Fibroblast of lung (primary cell): ENCODE data around the gene CENPVL2. TPM values are rescaled to one million over a fixed set of nuclear protein-coding genes. Genes with fewer than 3 reads are reported as not detected.
"Not testable (repeated sequence)": the region's sequence is repeated elsewhere in the genome, so short reads cannot be mapped to it uniquely, and the experiment has no call there.

Experiments used
- DNase-seq, 2 donors: peaks; one replicate each; pipeline versions ENCODE4 v3.0.0 to v3.0.0-alpha.2; 2010; ENCODE audit warnings: low read depth in 2 of 2
- H2AFZ ChIP-seq: 2 replicates; pipeline ENCODE4 v1.5.1; 2012; ENCODE audit warnings: low read length, control low read depth, inconsistent platforms
- H3K27ac ChIP-seq: 2 replicates; pipeline ENCODE4 v1.5.1; 2011; ENCODE audit warnings: low read length, control low read depth; ENCODE audit not compliant: insufficient read depth
- H3K27me3 ChIP-seq: 2 replicates; pipeline ENCODE4 v1.5.1; 2011; ENCODE audit warnings: mild to moderate bottlenecking, low read length; ENCODE audit not compliant: control insufficient read depth, insufficient read depth
- H3K36me3 ChIP-seq: 2 replicates; pipeline ENCODE4 v1.5.1; 2011; ENCODE audit warnings: low read length; ENCODE audit not compliant: control insufficient read depth, insufficient read depth
- H3K4me1 ChIP-seq: 2 replicates; pipeline ENCODE4 v1.5.1; 2011; ENCODE audit warnings: low read length; ENCODE audit not compliant: control insufficient read depth, insufficient read depth; ENCODE audit errors: extremely low read depth
- H3K4me2 ChIP-seq: 2 replicates; pipeline ENCODE4 v1.5.1; 2011; ENCODE audit warnings: low read length, control low read depth; ENCODE audit not compliant: insufficient read depth; ENCODE audit errors: extremely low read depth
- H3K4me3 ChIP-seq, 4 experiments: fragments of 200-600 bp in 1 of 4; sonication (generic) in 1 of 4; replicated peaks in 1 of 4; 2 replicates each; pipeline ENCODE4 v1.5.1; 2011 to 2016; ENCODE audit warnings: low read length in 4 of 4, low read depth in 3 of 4, mild to moderate bottlenecking in 3 of 4, control low read depth in 2 of 4, inconsistent platforms in 1 of 4, mixed read lengths in 1 of 4; ENCODE audit not compliant: insufficient read depth in 1 of 4; ENCODE audit errors: control extremely low read depth in 1 of 4
- H3K79me2 ChIP-seq: 2 replicates; pipeline ENCODE4 v1.5.1; 2012; ENCODE audit warnings: mild to moderate bottlenecking, low read length, inconsistent platforms; ENCODE audit not compliant: control insufficient read depth, insufficient read depth
- H3K9ac ChIP-seq: 2 replicates; pipeline ENCODE4 v1.5.1; 2011; ENCODE audit warnings: mild to moderate bottlenecking, low read length, control low read depth; ENCODE audit not compliant: insufficient read depth
- H3K9me3 ChIP-seq: 2 replicates; pipeline ENCODE4 v1.5.1; 2012; ENCODE audit warnings: low read depth, low read length; ENCODE audit not compliant: control insufficient read depth, insufficient read depth
- H4K20me1 ChIP-seq: 2 replicates; pipeline ENCODE4 v1.5.1; 2011; ENCODE audit warnings: low read length; ENCODE audit not compliant: control insufficient read depth, insufficient read depth; ENCODE audit errors: extremely low read depth
- EZH2 ChIP-seq: IDR thresholded peaks from 2 replicates; pipeline ENCODE4 v1.5.1; 2012; ENCODE audit warnings: low read length, control low read depth, mild to moderate bottlenecking; ENCODE audit errors: missing control alignments
- polyA plus RNA-seq, 2 donors: library from polyadenylated mRNA; depleted of rRNA in 1 of 2; stranded (reverse) in 1 of 2; unstranded in 1 of 2; fragments of >200 nt; gene quantifications; 2 replicates each; pipeline ENCODE4 v1.2.1, GENCODE V29; 2011 to 2012; ENCODE audit warnings: missing spikeins in 1 of 2
- total RNA-seq: library from RNA; depleted of rRNA; stranded (reverse); fragments of >200 nt; gene quantifications from 2 replicates; pipeline ENCODE4 v1.2.1, GENCODE V29; 2014
- TF ChIP-seq, protein P1 (sequence below), 2 donors: IDR thresholded peaks in 1 of 2; conservative IDR thresholded peaks in 1 of 2; 1 replicate in 1 of 2; 2 replicates in 1 of 2; pipeline ENCODE4 v1.5.1; 2011 to 2012; ENCODE audit warnings: low read length in 2 of 2, control low read depth in 1 of 2, inconsistent platforms in 1 of 2, low read depth in 1 of 2, mild to moderate bottlenecking in 1 of 2

The CENPVL2 gene
- total and polyA plus RNA-seq, 2 donors (not counting 1 experiment from before 2014, with no cell fraction given), result not detected

- H3K4me1 ChIP-seq, result no peaks in the 10 kb centered on the region
- no peak overlapping the region for H3K4me3 ChIP-seq
- no peak overlapping the region for H3K27ac ChIP-seq
- H3K4me2 ChIP-seq, result no peak overlapping the region
- H4K20me1 ChIP-seq, result no peaks in the 10 kb centered on the region
- no peak overlapping the region for H2AFZ ChIP-seq
- no peaks in the 10 kb centered on the region for H3K9me3 ChIP-seq
- no peaks in the 10 kb centered on the region for H3K79me2 ChIP-seq
- H3K27me3 ChIP-seq, result no peaks in the 10 kb centered on the region
- no peak for TF ChIP-seq EZH2
- TF ChIP-seq, protein P1, sequence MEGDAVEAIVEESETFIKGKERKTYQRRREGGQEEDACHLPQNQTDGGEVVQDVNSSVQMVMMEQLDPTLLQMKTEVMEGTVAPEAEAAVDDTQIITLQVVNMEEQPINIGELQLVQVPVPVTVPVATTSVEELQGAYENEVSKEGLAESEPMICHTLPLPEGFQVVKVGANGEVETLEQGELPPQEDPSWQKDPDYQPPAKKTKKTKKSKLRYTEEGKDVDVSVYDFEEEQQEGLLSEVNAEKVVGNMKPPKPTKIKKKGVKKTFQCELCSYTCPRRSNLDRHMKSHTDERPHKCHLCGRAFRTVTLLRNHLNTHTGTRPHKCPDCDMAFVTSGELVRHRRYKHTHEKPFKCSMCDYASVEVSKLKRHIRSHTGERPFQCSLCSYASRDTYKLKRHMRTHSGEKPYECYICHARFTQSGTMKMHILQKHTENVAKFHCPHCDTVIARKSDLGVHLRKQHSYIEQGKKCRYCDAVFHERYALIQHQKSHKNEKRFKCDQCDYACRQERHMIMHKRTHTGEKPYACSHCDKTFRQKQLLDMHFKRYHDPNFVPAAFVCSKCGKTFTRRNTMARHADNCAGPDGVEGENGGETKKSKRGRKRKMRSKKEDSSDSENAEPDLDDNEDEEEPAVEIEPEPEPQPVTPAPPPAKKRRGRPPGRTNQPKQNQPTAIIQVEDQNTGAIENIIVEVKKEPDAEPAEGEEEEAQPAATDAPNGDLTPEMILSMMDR (conservative IDR thresholded peaks at IDR 0.05 in 1 of 2, IDR thresholded peaks at IDR 0.05 in 1 of 2; ENCODE audit: low read depth in 1 of 2, low read length in 2 of 2), result no peak
- H3K36me3 ChIP-seq, result no peaks in the 10 kb centered on the region
- no peak overlapping the region for H3K9ac ChIP-seq
- no peak for DNase-seq
Observed at GRCh38 chrX:51665981-51666380, 16.6 kb downstream of the CENPVL2 start.

DNA sequence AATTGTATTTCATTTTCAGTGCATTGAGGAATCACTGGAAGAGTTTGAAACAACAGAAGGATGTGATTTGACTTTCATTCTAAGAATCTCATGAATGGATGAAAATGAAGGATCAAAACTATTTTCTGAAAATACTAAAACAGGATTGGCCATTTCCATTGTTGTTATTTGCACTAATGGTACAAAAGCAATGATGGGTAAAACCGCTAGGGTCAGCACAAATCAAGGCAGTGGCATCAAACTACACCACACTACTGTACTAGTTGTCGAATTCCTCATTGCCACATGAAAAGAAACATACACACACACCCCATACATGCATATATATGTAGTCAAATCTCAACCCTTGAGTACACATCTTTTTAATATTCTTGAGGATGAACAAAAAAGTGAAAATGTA lies 39.3 kb downstream of the CENPVL2 start:
- Histone ChIP-seq H3K79me2 (no peaks in the 10 kb centered on the region), H3K27me3 (no peaks in the 10 kb centered on the region), H2AFZ (no peak overlapping the region), H3K9me3 (no peaks in the 10 kb centered on the region), H3K4me2 (no peak overlapping the region), H4K20me1 (no peaks in the 10 kb centered on the region), H3K4me1 (no peaks in the 10 kb centered on the region), H3K4me3 (no peak overlapping the region), H3K27ac (no peak overlapping the region), H3K9ac (no peak overlapping the region), H3K36me3 (no peaks in the 10 kb centered on the region)
- no peak for DNase-seq
- TF ChIP-seq, protein P1 (conservative IDR thresholded peaks at IDR 0.05 in 1 of 2, IDR thresholded peaks at IDR 0.05 in 1 of 2; ENCODE audit: low read depth in 1 of 2, low read length in 2 of 2), result no peak
- TF ChIP-seq EZH2, result no peak

GRCh38 chrX:51641421-51642021 lies 41.1 kb downstream of the CENPVL2 start:
- H3K4me2 ChIP-seq, result no peak overlapping the region
- TF ChIP-seq EZH2, result no peak
- TF ChIP-seq, protein P1 (conservative IDR thresholded peaks at IDR 0.05 in 1 of 2, IDR thresholded peaks at IDR 0.05 in 1 of 2; ENCODE audit: low read depth in 1 of 2, low read length in 2 of 2), result peak; percentile 42 to 46
- no peaks in the 10 kb centered on the region for H3K79me2 ChIP-seq

DNA sequence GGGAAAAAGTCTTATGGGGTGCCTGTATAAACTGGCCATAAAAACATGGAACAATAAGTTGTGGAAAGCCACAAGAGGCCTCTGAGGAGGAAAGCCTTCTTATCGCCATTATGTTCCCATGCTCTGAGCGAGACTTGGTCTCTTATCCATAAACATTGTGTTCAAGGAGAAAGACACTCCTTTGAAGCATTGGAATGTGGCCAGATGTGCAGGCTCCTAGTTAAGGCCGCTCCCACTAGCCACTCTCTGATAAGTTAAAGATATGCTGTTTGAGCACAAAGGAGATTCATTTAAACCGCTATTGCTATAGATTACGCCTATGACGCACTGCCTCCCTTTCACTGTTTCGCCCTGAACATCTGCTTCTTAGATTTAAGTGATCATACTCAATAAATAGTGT lies 46.1 kb downstream of the CENPVL2 start:
- not testable (repeated sequence) for H3K27me3 ChIP-seq, H3K4me1 ChIP-seq, H3K79me2 ChIP-seq, H2AFZ ChIP-seq, H3K36me3 ChIP-seq, DNase-seq, H3K27ac ChIP-seq, H3K9ac ChIP-seq, H3K9me3 ChIP-seq, H3K4me3 ChIP-seq, H3K4me2 ChIP-seq, H4K20me1 ChIP-seq

More at GRCh38 chrX:51641421-51642021, 41.1 kb downstream of the CENPVL2 start:
- no peak overlapping the region for H3K4me3 ChIP-seq
- H4K20me1 ChIP-seq, result no peaks in the 10 kb centered on the region
- H3K4me1 ChIP-seq, result no peaks in the 10 kb centered on the region
- no peaks in the 10 kb centered on the region for H3K27me3 ChIP-seq
- H3K27ac ChIP-seq, result no peak overlapping the region
- peak; percentile 37 to 64 for DNase-seq
- H3K36me3 ChIP-seq, result no peaks in the 10 kb centered on the region
- no peaks in the 10 kb centered on the region for H3K9me3 ChIP-seq
- H3K9ac ChIP-seq, result no peak overlapping the region
- no peak overlapping the region for H2AFZ ChIP-seq
